SHP77 treated with DMSO at 0.1 percent for 48 hours (cell line): Measurements from ENCODE around the gene PEX11A.
A peak's percentile ranks its signal among the peaks of the same experiment; 100 is the strongest.
"Not testable (repeated sequence)": the region's sequence is repeated elsewhere in the genome, so short reads cannot be mapped to it uniquely, and the experiment has no call there.

Experiments
- DNase-seq: peaks from one replicate; lab custom pipeline; 2025; lab: John Stamatoyannopoulos, UW

Gene PEX11A, protein sequence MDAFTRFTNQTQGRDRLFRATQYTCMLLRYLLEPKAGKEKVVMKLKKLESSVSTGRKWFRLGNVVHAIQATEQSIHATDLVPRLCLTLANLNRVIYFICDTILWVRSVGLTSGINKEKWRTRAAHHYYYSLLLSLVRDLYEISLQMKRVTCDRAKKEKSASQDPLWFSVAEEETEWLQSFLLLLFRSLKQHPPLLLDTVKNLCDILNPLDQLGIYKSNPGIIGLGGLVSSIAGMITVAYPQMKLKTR

DNA sequence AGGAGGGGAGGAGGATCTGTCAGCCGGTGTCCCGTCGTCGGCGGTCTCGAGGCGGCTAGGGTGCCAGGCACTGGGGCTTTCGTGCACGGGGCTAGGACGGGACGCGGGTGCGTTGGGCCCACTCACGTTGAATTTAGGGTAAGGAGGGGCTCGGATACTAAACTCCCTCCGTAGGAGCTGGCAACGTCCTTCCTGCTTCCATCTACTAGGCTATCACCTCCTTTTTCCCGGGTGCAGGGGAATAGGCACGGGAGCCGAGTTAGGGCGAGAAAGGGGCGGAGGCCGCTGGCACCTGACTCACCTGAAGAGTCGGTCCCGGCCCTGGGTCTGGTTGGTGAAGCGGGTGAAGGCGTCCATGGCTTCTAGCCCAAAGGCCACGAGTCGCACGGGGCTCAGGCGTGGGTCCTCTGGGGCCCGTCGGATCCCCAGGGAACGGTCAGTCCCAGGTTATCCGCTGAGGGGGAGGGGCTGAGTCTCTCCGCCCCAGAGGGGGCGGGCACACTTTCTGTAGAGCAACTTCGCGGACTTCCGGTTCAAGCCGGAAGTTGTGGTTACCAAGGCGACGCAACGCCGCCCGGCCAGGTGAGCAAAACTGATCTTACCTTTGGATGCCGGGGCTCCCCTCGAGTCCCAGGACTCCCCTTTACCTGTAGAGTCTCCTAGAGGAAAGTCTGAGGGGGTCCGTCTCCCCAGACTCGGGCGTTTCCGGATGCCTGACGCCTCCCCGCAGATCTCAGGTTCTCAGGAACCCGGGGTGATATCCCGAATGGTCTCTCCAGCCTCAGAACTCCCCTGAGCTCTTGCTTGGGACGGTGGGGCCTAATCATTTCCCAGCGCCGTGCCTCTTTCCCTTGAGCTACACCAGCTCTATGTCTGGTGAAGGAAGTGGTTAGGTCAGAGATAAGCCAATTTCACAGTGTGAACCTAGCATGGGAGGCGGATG, at the start of gene PEX11A, which contains the start of gene WDR93:
Gene PEX11A, minus strand, starts transcription at position 479 of the 943 bp plus-strand sequence. Its CDS starts 122 bp downstream, at position 357.
Gene WDR93, plus strand, starts transcription at position 536 of the 943 bp plus-strand sequence. CDS start 10,936 bp downstream, outside the sequence.
- DNase-seq, result peak; percentile 45

DNA sequence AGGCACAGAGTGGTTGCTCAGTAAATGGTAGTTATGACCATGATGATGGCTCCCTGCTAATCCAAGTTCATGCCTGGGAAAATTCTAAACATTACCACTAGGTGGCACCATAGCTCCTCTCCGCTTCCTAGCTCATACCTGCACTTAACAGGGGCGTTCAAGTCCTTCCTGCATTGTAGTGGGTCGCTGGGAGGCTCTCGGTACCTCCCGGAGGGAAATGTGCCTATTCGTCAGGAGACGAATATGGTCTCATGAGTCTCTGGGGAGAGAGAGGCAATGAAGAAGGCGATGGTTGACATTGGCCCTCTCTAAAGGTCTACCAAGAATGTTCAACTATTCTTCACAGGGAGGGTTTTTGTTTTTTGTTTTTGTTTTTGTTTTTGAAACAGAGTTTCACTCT, 49.6 kb upstream of the PEX11A start:
- DNase-seq, result peak; percentile 58

DNA sequence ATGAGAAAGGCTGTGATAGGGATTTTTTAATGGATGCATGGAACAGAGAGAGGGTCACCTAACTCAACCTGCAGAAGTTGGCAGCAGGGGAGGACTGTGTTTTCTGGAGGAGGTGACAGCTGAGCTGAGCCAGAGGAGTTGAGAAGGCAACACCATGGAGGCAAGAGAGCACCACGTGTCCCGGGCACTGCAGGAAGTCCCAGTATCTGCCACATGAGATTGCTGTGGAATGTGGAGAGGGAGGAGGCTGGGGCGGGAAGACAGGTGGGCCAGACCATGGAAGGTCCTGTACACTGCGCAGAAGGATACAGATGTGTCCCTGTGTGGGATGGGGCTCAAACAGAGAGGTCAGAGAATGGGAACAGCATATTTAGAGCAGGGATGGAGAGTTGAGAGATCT, 45.2 kb upstream of the PEX11A start:
- no peak for DNase-seq

DNA sequence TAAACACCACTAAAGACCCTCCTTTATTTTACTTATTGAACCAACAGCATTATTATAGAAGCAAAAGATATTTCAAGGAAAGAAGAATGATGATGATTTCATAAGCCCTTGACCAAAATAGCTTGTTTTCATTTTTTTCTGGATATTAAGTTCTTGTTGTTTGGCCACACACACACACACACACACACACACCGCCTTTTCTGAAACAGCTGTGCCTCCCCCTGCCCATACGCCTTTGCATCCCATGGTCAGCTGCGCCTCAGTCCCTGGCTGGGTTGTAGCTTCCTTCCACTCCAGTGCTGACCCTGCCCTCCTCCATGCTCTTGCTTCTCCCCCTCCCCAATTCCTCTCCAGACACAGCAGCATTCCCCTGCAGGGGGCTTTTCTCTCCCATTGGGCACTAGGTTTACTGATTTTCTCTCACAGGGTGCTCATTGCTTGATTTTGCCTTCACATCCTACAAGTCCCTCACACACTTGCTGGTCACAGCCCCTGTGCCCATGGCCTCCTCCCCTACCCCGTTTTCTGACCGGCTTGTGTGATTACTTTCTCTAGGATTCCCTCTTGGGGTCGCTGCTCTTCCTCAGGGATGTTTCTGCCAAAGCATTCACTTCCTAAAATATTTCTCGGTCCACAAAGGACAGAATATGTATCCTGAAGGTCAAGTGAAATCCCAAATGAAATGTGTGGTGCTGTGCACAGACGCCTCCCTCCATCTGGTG, 42.1 kb upstream of the PEX11A start:
- no peak for DNase-seq

DNA sequence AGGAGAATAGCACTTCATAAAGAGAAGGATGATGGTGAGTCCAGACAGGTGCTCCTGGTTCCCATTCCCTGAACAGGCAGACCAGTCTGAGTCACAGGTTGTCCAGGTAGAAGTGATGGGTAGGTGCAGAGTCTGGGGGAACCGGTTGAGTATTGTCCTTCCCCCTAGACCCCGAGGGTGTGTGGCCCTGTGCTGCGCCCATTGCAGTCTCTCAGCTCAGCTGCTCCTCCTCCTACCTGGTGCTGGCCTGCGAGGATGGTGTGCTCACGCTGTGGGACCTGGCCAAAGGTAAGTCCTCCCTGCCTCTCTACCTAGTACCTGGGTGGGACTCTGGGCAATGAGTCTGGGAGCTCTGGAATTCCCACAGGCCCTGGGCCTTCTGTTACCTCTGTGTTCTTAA, 40.7 kb upstream of the PEX11A start:
- no peak for DNase-seq

DNA sequence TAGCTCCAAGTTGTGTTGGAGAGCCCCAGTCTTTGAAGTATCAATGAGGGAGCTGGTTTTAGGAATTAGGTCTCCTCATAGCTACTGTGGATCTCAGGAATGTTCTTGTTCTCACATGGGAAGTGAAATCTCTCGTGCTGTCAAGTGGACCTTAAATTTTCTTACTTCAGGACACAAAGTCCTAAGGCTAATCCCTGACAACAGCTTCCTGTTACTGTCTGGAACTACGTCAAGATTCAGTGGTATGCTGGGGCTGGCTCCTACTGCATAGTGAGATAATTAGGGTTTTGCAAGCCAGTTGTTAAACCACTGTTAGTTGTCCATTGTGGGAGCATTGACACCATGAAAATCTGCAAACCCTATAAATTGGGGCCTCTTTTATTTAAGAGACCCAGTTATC, 37.7 kb upstream of the PEX11A start:
- no peak for DNase-seq

DNA sequence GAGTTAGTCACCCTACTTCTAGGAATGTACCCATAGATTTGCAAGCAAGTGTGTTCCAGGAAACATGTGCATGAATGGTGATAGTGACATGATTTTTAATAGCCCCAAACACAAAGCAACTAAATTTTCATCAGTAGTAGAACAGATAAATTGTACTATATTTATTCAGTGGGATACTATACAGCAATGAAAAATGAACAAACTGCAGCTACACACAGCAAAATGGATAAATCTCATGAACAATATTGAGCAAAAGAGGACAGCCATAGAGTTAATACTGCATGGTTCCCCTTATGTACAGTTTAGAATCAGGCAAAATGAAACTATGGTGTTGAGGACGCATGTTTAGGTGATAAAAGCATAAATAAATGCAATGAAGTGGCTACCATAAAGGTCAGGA, 34.5 kb upstream of the PEX11A start:
- DNase-seq, result no peak

DNA sequence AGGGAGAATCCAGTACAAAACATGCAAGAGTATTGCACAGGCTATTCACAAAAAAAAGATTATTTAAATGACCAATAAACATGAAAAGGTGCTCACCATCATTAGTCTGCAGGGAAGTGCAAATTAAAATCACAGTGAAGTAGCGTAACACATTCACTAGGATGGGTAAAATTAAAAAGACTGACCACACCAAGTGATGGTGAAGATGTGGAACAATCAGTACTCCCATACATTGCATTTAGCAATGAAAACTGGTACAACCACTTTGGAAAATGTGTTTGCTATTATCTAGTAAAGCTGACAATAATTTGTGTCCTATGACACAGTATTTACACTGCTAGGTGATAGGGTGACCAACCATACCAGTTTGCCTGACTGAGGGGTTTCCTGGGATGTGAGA, 34.1 kb upstream of the PEX11A start:
- DNase-seq, result no peak

DNA sequence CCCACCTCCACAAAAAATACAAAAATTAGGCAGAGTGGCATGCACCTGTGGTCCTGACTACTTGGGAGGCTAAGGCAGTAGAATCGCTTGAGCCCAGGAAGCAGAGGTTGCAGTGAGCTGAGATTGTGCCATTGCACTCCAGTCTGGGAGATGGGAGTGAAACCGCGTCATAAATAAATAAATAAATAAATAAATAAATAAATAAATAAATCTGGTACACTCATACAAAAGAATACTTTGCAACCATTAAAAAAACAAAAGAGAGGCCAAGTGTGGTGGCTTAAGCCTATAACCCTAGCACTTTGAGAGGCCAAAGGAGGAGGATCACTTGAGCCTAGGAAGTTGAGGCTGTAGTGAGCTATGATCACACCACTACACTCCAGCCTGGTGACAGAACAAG, 32.5 kb upstream of the PEX11A start:
- DNase-seq, result no peak

DNA sequence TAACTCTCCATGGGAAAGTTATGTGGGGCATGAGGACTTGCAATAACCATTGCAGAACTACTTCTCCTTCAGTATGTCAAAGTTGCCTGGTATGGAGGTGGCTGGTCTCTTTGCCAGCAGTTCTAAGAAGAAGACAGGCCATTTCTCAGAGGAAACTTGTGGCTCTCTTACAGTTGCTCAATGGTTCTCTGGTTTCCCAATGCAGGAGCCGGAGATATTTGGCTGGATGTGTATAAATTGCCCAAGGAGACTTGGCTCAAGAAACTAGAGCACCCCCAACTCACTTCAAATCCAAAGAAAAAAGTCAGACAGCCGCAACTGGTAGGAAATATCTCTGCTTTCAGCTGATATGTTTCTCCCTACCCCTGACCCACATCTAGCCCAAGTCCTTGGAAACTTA, 24.2 kb upstream of the PEX11A start:
- no peak for DNase-seq

DNA sequence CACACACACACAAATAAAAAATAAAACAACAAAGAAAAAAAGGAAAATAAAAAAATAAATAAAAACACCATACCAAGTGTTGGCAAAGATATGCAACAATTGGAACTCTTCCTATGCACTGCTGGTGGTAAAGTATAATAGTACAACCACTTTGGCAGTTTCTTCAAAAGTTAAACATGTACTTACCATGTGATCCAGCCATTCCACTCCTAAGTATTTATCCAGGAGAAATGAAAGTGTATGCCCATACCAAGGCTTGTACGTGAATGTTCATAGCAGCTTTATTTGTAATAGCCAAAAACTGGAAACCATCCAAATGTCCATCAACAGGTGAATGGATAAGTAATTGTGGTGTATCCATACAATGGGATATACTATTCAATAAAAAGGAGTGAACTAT, 17.0 kb upstream of the PEX11A start:
- no peak for DNase-seq

DNA sequence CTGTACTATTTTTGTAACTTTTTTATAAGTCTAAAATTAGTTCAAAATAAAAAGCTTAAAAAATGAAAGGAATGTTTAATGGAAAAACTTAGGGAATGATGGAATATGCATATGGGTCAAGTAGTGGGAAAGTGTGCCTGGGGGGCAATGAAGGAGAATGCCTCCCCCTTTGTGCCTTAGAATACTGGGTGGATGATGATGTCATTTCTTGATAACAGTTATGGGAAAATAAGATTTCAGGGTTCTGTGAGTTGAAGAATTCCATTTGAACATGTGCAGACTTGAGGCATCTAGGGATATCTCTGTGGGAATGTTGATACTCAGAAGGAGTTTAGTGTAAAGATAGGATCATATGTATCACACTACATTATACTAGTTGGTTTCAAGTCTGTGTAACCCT, 13.9 kb upstream of the PEX11A start:
- DNase-seq, result no peak

DNA sequence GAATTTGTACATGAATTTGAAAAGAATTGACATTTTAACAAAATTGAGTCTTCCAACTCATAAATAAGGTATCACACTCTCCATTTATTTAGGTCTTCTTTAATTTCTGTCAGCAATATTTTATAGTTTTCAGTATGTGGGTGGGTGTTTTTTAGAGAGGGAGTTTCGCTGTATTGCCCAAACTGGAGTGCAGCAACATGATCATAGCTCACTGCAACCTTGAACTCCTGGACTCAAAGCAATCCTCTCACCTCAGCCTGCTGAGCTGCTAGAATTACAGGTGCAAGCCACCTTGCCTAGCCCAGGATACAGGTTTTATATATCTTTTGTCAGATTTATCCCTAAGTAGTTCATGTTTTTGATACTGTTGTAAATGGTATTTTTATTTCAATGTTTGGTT, 4.6 kb upstream of the PEX11A start:
- DNase-seq, result no peak

DNA sequence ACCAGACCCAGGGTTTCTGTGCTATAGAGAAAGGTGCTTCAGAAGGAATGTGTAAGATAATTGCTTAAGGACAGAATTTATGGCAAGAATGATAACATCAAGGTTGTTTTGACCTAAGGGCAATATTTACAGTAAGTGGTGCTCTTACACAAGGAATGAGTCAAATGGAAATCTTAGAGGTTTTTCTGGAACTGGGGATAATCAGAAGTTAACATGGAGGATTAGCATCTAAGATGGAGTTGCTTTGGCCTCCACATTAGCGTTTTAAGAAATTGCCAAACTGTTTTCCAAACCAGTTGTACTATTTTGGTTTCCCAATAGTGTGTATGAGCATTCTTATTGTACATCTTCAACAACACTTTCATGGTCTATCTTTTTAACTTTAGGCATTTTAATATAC, 3.1 kb upstream of the PEX11A start:
- no peak for DNase-seq

DNA sequence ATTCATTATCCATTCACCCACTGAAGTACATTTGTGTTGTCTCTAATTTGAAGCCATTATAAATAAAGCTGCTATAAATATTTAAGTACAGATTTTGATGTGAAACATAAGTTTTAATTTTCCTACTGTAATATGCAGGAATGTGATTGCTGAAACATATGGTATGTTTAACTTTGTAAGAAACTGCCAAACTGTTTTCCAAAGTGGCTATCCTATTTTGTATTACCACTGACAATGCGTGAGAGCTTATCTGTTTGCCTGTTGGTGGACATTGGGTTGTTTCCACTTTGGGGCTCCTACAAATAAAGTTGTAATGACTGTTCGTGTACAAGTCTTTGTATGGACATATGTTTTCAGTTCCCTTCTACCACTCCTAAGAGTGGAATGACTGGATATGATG, 2.5 kb upstream of the PEX11A start:
- DNase-seq, result no peak

DNA sequence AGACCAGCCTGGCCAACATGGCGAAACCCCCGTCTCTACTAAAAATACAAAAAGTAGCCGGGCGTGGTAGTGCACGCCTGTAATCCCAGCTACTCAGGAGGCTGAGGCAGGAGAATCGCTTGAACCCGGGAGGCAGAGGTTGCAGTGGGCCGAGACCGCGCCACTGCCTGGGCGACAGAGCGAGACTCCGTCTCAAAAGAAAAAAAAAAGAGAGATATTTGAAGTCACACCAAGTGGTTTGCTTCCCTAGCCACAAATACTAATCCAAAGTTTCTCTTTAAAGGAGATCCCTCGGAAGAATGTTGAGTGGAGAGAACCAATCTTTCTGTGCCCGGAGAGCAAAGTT, 651 bp downstream of the PEX11A start:
- DNase-seq, result not testable (repeated sequence)

DNA sequence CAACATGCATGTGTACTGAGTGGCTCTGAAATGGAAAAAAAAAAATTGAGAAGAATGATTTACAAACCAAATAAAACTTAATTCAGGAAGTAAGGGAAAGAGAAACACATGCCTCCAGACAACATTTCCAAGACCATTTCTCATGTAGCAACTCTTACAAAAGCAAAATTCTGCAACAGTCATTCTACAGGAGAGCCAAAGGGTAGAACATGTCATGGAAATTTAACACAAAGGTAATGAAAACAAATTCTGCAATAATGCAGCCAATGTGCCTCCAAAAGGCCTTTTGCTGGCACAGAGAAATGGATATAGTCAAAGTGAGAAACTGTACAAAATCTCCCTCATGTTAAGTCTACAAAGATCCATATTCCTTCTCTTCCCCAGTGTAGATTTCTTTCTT, 4.0 kb downstream of the PEX11A start:
- DNase-seq, result no peak

DNA sequence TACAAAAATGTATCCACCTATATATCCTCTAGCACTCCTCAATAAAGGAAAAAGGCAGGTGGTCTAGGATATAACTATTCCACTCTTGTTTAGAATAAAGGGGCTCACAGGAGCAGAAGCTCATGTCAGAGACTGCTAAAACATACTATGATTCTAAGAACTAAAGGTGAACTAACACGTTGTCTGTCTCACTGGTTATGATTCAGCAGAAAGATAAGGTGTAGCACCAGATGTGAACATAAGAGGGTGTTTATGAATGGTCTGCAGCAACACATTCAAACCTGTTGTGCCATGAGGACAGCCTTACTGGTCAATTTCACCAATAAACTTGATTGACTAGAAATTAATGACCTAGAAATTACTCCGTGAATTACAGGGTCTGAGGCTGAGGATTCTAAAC, 4.6 kb downstream of the PEX11A start:
- no peak for DNase-seq

DNA sequence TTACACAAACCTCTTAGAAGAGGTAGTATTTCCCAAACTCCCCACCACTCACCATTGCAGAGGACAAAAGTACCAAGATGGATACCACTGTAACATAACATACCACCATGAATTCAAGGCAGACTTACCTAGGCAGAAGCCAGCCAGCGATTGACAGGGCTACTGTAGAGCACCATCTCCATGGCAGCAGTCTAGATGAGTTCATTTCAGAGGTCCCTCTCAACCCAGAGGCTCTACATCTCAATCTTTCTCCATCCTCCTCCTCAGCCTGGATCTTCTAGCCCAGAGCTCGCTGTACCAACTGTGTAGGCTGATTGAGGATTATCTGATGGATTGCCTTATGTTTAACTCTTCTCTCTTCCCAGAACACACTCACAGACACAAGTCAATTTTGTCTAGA, 9.4 kb downstream of the PEX11A start:
- no peak for DNase-seq

DNA sequence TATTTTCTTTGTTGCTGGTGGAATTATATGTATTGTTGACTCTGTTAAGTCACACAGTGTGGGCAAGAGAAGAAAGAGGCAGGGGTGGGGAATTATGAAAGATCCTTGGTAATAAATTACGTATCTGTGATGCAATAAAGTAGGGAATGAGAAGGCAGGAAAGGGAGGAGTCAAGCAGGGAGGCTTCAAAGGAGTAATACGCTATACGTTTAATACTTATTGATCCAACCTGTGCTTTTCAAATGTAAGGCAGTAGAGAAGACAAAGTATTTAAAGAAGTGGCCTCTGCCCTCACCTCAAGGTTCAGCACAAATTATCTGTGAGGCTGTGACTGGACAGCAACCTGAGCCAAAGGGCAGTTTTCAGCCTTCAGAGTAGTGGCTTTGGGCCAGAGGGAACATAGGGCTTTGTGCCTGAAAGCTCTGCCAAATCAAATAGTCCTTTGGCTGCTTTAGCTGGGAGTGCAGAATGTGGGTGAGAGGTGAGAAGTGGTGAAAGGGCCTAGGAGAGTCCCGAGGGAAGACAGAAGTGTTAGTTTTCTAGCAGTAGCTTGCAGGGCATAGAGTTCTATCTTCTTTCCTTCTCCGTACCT, 10.2 kb downstream of the PEX11A start:
- peak; percentile 20 for DNase-seq

DNA sequence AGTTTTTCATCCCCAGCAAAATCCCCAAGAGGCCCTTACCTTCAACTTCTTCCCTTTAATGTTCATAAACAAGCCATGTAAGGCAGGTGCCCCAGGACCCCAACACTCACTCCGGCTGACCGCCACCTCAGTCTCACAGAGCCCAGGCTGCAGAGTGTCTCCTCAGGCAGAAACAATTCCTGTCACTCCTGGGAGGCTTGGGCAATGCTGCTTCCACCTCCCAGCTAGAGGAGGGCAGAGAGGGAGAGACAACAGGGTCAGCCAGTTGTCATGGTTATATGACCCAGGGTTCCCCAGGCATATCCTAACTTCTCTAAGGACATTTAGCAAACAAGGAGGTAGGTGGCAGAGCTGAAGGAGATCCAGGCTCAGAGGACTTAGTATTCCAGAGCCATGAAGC, 11.3 kb downstream of the PEX11A start, which contains the start of gene PLIN1:
Gene PLIN1, minus strand, starts transcription at position 156 of the 400 bp plus-strand sequence. CDS start 1,878 bp downstream, outside the sequence.
- DNase-seq, result no peak

DNA sequence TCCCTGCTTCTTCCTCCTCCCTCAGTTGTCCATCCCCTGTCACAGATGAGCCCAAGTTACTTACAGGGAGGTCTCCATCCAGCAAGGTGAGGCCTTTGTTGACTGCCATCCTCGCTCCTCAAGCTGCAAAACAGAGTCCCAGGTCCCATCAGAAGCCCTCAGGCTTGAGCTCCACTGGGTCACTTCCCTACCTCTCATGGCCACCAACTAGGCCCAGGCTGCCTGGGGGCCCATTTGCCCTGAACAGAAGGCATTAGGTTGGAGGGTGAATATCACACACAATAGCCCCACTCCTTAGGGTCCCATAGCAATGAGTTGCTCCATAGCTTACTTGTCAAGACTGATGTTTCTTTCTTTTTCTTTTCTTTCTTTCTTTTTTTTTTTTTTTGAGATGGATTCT, 13.2 kb downstream of the PEX11A start:
- DNase-seq, result no peak
